K562 (cell line): Measurements from ENCODE around the gene TRRAP.

ENCODE experiments used
- BRCA1 ChIP-seq, 2 experiments: fragments of 450-650 bp in 1 of 2; sonication (generic) in 1 of 2; formaldehyde crosslinking in 1 of 2; IDR thresholded peaks; 2 replicates each; pipeline versions ENCODE4 v1.5.0 to v1.6.1; 2017 to 2020; ENCODE audit warnings: mild to moderate bottlenecking in 1 of 2, missing genetic modification reagents in 1 of 2
- CTCF ChIP-seq, 3 experiments: IDR thresholded peaks in 2 of 3; conservative IDR thresholded peaks in 1 of 3; 2 replicates each; pipeline ENCODE4 v1.5.1; 2011 to 2012; ENCODE audit warnings: low read length in 3 of 3, mild to moderate bottlenecking in 3 of 3, control low read depth in 2 of 3, improper control_type of control experiment in 1 of 3, inconsistent platforms in 1 of 3, low read depth in 1 of 3, mixed read lengths in 1 of 3, moderate library complexity in 1 of 3; ENCODE audit not compliant: insufficient read depth in 2 of 3
- EZH2 ChIP-seq: IDR thresholded peaks from 2 replicates; pipeline ENCODE4 v1.6.1; 2012; ENCODE audit warnings: low read depth, mild to moderate bottlenecking, inconsistent platforms, low read length, borderline replicate concordance
- RREB1 ChIP-seq: fragments of 250-450 bp; sonication (Bioruptor Pico); IDR thresholded peaks from 2 replicates; pipeline ENCODE4 v1.4.0; 2020

GRCh38 chr7:99061001-99061776, 182.9 kb downstream of the TRRAP start:
- TF ChIP-seq BRCA1 (IDR thresholded peaks at IDR 0.05) = no peak
- TF ChIP-seq BRCA1 (CRISPR knock-in tag; IDR thresholded peaks at IDR 0.05) = no peak
- TF ChIP-seq CTCF (IDR thresholded peaks at IDR 0.05 in 2 of 3, conservative IDR thresholded peaks at IDR 0.05 in 1 of 3; ENCODE audit: insufficient read depth in 2 of 3, low read depth in 1 of 3, low read length in 3 of 3) = no peak
- no peak for TF ChIP-seq EZH2
- no peak for TF ChIP-seq RREB1 (CRISPR knock-in tag)
